Activated CD8-positive, alpha-beta memory T cell treated with anti-CD3 and anti-CD28 coated beads, Interleukin-2, amount 50 U/mL, for 4 hours (primary cell): Measurements from ENCODE around the gene MCTP1.

ENCODE experiments used
- DNase-seq: peaks from one replicate; pipeline ENCODE4 v3.0.0-alpha.2; 2020

Gene MCTP1

GRCh38 chr5:94928891-94929290 is 356.0 kb downstream of the MCTP1 start:
- DNase-seq: no peak

- no peak for DNase-seq
Observed at GRCh38 chr5:94920570-94920969, 364.3 kb downstream of the MCTP1 start.

- DNase-seq: no peak
Observed at GRCh38 chr5:94916619-94917018, 368.3 kb downstream of the MCTP1 start.

- no peak for DNase-seq
Observed at GRCh38 chr5:94911276-94911675, 373.6 kb downstream of the MCTP1 start.

- no peak for DNase-seq
Observed at GRCh38 chr5:94910721-94911120, 374.2 kb downstream of the MCTP1 start.

GRCh38 chr5:94908889-94909480 is 375.9 kb downstream of the MCTP1 start:
- DNase-seq: no peak

DNA sequence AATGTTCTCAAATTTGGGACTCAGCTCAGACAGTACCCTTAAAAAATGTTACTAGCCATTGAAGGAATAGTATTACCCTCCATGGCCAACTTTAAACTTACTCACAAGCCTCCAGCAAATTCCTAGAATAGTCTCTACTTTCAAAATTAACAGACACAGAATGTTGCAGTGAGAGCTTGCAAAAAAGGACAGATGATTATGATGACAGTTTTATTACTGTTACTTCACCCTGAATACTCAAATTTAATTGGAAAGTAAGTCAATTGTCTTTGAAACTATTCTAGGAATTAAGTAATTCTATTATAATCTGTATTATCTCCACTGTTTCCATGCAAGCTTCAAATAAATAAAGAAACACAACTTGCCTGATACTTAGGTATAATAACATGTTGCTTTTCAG is 378.1 kb downstream of the MCTP1 start:
- no peak for DNase-seq

DNA sequence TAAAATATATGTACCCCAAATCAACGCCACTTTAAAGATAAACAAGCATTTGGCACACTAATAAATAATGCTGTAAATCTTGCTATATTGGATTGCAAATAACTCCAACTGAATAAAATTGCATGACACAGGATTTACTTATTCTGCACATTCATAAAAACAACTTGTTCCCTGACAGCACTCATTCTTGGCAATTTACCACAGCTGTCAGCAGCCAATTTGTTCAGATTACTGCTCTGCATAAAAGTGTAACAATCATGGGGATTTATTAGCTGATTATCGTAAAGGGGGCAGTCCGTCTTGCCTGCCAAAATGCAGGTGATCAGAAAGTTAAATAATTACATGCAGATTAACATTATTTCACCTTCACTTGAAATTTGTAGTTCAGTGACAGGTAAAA is 381.2 kb downstream of the MCTP1 start:
- no peak for DNase-seq

GRCh38 chr5:94901191-94901979 is 383.5 kb downstream of the MCTP1 start:
- DNase-seq: no peak

DNA sequence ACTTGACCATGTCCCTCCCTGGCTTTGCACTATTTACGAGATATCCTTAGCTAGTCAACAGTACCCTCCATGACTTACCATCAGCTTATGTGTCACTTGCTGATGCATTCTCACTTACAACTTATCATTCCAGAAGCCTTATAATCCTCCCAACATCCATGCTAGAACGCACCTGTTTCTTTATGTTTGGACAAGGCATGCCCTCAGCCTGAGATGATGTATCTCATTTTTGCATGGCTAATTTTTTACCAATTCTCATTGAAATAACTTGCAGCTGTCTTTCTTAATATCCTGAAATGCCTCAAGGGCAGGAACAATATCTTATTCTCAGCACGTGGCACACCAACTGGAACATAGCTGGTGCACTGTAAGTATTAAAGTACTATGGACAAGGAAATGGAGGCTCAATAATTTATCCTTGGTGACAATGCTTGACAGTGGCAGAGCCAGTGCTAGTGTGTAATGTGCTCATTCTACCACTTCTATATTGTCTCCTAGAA is 384.8 kb downstream of the MCTP1 start:
- DNase-seq: no peak

DNA sequence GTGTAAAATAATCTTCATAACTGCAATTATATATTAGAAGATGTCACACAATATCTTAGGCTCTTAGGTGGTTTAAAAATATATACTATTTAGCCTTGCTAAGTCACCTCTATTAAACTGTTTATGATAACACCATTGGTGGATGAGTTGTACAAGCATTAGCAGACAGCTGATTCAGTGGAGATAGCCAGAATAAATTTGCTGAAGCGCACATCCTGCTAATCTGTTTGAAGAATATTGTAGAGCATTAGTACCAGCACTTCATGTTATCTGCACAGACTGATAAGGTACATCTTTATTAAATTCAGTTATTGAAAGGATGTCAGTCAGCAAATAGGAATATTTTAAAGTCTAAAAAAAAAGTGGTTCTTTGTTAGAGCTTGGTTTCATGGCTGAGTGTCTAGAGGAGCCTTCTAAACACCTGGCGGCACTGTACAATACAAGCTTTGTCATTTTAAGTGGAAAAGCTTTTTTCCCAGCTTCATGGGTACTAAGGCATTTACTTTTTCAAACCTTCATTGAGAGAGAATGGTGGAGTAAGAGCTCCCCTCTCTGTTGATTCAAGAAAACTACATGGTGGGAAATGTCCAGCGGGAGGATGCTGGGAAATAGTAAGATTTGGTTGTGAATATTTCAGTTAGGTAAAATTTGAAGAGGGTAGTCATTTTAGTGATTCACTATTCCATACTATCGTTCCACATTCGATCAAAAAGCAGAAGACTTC is 391.3 kb downstream of the MCTP1 start:
- DNase-seq: no peak

DNA sequence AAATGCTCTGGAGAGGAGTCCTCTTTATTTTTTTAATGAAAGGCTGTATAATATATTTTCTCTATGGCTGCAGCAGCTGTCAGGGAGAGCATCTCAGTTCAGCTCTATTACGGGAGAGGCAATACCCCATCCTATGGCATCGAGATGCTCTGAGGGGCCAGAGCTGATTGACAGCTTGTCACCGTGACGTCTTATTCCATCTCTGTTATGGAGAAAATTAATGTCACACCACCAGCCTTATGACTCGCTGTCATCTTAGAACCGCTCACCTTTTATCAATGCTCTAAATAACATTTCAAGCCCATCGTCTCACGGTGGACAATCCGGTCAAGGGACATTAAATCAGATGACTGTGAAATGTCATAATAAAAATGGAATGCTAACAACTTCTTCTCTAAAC is 392.9 kb downstream of the MCTP1 start:
- no peak for DNase-seq

DNA sequence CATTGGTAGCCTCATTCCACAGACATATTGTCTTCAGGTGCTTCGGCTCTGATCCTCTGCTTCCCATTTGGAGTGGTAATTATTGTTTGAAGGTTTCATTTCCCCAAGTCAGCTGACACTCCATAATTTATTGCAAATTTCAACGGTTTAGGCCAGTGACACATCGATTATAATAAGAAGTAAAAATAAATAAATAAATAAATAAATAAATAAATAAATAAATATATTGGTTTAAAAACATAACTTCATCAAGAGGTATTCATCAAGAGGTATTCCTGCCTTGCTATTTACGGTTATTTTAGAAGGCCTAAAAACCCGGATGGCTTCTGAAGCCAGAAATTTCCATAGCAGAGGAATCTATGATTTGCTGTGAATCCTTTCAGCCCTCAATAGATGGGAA is 393.3 kb downstream of the MCTP1 start:
- no peak for DNase-seq

GRCh38 chr5:94890907-94891306 is 394.0 kb downstream of the MCTP1 start:
- DNase-seq: no peak

DNA sequence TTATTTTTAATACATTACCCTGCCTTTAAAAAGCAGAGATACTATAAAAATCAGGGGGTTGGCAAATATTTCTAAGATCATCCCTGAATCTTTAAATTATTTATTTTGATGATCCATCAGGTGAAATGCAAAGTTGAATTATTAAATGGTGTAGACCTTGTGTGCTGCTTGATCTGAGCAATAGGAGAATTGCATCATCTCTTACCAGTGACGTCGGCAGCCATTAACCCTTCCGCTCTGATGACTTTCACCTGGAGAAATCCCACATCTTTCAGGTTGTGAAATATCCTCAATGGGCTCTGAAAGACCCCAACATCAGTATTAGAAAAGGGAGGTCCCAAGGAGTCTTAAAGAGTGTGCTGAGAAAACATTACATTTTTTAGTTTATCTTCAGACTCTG is 396.2 kb downstream of the MCTP1 start:
- DNase-seq: no peak

DNA sequence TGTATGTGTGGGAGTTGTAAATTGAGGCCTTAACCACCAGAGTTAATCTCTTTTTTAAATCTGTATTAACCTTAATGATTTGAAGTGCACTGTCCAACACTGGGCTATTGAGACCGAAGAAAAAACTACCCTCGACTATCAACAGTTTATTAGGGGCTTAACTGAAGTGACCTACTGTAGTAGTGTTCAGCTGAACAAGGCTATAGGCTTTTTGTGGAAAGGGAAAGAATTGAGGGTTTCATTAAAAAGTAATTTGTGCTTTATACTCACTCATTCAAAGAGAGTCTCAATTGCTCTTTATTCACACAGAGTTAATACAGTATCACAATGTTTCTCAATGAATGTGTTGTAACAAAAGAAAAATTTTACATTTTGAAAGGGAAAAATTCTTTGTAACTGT is 399.0 kb downstream of the MCTP1 start:
- no peak for DNase-seq

DNA sequence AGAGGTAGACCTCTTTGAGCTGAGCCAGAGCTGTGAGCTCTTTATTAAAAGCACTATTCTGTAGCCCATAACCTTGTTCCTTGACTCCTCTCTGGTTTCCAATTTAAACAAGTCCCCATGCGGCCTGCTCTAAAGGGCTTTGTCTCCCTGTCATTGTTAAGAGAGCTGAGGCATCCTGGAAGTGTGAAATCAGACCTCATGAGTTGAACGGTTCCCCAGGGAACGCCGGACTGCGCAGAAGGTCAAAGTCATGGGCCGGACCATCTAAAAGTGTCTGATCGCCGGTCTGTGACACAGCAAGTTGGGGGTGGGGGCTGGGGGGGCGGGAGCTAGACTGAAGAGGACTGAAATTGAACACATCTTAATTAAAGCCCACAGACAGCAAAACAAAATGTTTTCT is 400.6 kb downstream of the MCTP1 start:
- DNase-seq: no peak

GRCh38 chr5:94872526-94872925 is 412.4 kb downstream of the MCTP1 start:
- no peak for DNase-seq

DNA sequence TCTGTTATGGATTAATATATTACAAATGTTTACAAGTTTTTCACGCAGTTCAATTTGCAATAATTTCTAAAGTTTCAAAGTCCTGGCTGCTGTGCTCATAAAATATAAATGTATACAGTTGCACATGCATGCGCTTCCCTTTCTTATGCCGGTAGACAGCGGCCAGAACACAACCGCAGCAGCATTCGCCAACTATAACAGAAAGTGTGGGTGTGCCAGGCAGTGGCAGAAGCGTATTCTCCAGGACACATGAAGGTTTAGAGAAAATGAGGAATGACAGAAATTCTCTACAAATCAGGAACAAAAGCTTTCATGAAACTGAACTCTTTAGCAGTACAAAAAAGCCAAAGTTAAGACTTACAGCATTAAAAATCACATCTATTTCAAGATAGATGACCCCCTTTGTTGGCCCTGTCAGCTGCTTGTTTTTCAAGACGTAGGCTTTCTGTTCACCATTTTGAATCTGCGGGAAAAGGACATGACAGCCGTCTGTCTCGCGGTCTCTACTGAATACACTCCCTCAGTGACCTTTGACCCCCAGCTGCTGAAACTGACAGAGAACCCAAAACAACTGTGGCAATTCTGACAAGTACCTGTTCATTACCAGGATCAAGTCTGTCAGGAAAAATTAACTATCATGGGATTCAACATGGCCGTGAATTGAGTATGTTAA is 414.2 kb downstream of the MCTP1 start:
- no peak for DNase-seq

GRCh38 chr5:94869921-94870320 is 415.0 kb downstream of the MCTP1 start:
- no peak for DNase-seq

- no peak for DNase-seq
Observed at GRCh38 chr5:94863951-94864350, 420.9 kb downstream of the MCTP1 start.

- no peak for DNase-seq
Observed at GRCh38 chr5:94857111-94857510, 427.8 kb downstream of the MCTP1 start.

- DNase-seq: no peak
Observed at GRCh38 chr5:94856257-94856800, 428.6 kb downstream of the MCTP1 start.
